ENCODE data around the gene FSIP1. TPM values are rescaled to one million over a fixed set of nuclear protein-coding genes. Genes with fewer than 3 reads are reported as not detected.

The FSIP1 gene
- total RNA-seq, 1 experiment from 2014 or later = 0.79 TPM

- Histone ChIP-seq H3K27ac (no peak overlapping the region), H3K9me3 (replicated peaks) (0 out of 2 replicates have a peak, but pooled peaks cover 2% of the 10 kb centered on the region)
- DNase-seq (ENCODE audit: low read depth in 1 of 2, low spot score in 2 of 2) = no peak
Observed at GRCh38 chr15:39714251-39714650, 68.4 kb downstream of the FSIP1 start.

GRCh38 chr15:39713846-39714245, 68.8 kb downstream of the FSIP1 start:
- no peak for DNase-seq (ENCODE audit: low read depth in 1 of 2, low spot score in 2 of 2)

More at GRCh38 chr15:39714251-39714650, 68.4 kb downstream of the FSIP1 start:
- Histone ChIP-seq H3K27me3 (replicated peaks) (no peaks in the 10 kb centered on the region), H3K4me3 (no peak overlapping the region), H3K36me3 (no peaks in the 10 kb centered on the region), H3K4me1 (replicated peaks) (no peaks in the 10 kb centered on the region)

GRCh38 chr15:39710681-39711080, 72.0 kb downstream of the FSIP1 start:
- H3K27me3 ChIP-seq (replicated peaks) = no peaks in the 10 kb centered on the region
- H3K4me1 ChIP-seq (replicated peaks) = no peaks in the 10 kb centered on the region
- no peak for DNase-seq (ENCODE audit: low read depth in 1 of 2, low spot score in 2 of 2)

More at GRCh38 chr15:39713846-39714245, 68.8 kb downstream of the FSIP1 start:
- Histone ChIP-seq H3K4me3 (no peak overlapping the region), H3K4me1 (replicated peaks) (no peaks in the 10 kb centered on the region), H3K27ac (no peak overlapping the region), H3K9me3 (replicated peaks) (0 out of 2 replicates have a peak, but pooled peaks cover 2% of the 10 kb centered on the region), H3K27me3 (replicated peaks) (no peaks in the 10 kb centered on the region), H3K36me3 (no peaks in the 10 kb centered on the region)

GRCh38 chr15:39709941-39710340, 72.7 kb downstream of the FSIP1 start:
- Histone ChIP-seq H3K9me3 (replicated peaks) (0 out of 2 replicates have a peak, but pooled peaks cover 2% of the 10 kb centered on the region), H3K27me3 (replicated peaks) (no peaks in the 10 kb centered on the region), H3K27ac (no peak overlapping the region), H3K36me3 (no peaks in the 10 kb centered on the region), H3K4me3 (no peak overlapping the region), H3K4me1 (replicated peaks) (peaks cover under 1% of the 10 kb centered on the region)
- DNase-seq (ENCODE audit: low read depth in 1 of 2, low spot score in 2 of 2) = no peak

More at GRCh38 chr15:39710681-39711080, 72.0 kb downstream of the FSIP1 start:
- H3K27ac ChIP-seq = no peak overlapping the region
- H3K9me3 ChIP-seq (replicated peaks) = 0 out of 2 replicates have a peak, but pooled peaks cover 2% of the 10 kb centered on the region
- H3K4me3 ChIP-seq = no peak overlapping the region
- no peaks in the 10 kb centered on the region for H3K36me3 ChIP-seq

GRCh38 chr15:39706206-39706605, 76.4 kb downstream of the FSIP1 start:
- no peaks in the 10 kb centered on the region for H3K36me3 ChIP-seq
- no peaks in the 10 kb centered on the region for H3K27me3 ChIP-seq (replicated peaks)
- DNase-seq (ENCODE audit: low read depth in 1 of 2, low spot score in 2 of 2) = no peak
- H3K4me3 ChIP-seq = no peak overlapping the region
- no peak overlapping the region for H3K27ac ChIP-seq
- H3K4me1 ChIP-seq (replicated peaks) = peaks cover 10% of the 10 kb centered on the region
- H3K9me3 ChIP-seq (replicated peaks) = 0 out of 2 replicates have a peak, but pooled peaks cover 2% of the 10 kb centered on the region

GRCh38 chr15:39704689-39705088, 78.0 kb downstream of the FSIP1 start:
- H3K4me1 ChIP-seq (replicated peaks) = peaks cover 10% of the 10 kb centered on the region
- no peak overlapping the region for H3K4me3 ChIP-seq
- peak in 1 of 2 experiments; percentile 27 for DNase-seq (ENCODE audit: low read depth in 1 of 2, low spot score in 2 of 2)
- H3K9me3 ChIP-seq (replicated peaks) = no peaks in the 10 kb centered on the region
- no peaks in the 10 kb centered on the region for H3K27me3 ChIP-seq (replicated peaks)
- H3K27ac ChIP-seq = peak overlapping the region; percentile 52
- no peaks in the 10 kb centered on the region for H3K36me3 ChIP-seq

GRCh38 chr15:39704235-39704634, 78.4 kb downstream of the FSIP1 start:
- DNase-seq (ENCODE audit: low read depth in 1 of 2, low spot score in 2 of 2) = no peak
- Histone ChIP-seq H3K9me3 (replicated peaks) (no peaks in the 10 kb centered on the region), H3K27ac (peak overlapping the region; percentile 52)

GRCh38 chr15:39701988-39702387, 80.7 kb downstream of the FSIP1 start:
- Histone ChIP-seq H3K27ac (no peak overlapping the region), H3K36me3 (no peaks in the 10 kb centered on the region), H3K9me3 (replicated peaks) (no peaks in the 10 kb centered on the region), H3K4me1 (replicated peaks) (peaks cover 10% of the 10 kb centered on the region), H3K4me3 (no peak overlapping the region), H3K27me3 (replicated peaks) (no peaks in the 10 kb centered on the region)
- no peak for DNase-seq (ENCODE audit: low read depth in 1 of 2, low spot score in 2 of 2)

More at GRCh38 chr15:39704235-39704634, 78.4 kb downstream of the FSIP1 start:
- no peaks in the 10 kb centered on the region for H3K36me3 ChIP-seq
- H3K4me3 ChIP-seq = no peak overlapping the region
- no peaks in the 10 kb centered on the region for H3K27me3 ChIP-seq (replicated peaks)
- H3K4me1 ChIP-seq (replicated peaks) = peaks cover 10% of the 10 kb centered on the region

GRCh38 chr15:39700375-39700700, 82.3 kb downstream of the FSIP1 start:
- no peaks in the 10 kb centered on the region for H3K36me3 ChIP-seq
- peaks cover 10% of the 10 kb centered on the region for H3K4me1 ChIP-seq (replicated peaks)
- no peaks in the 10 kb centered on the region for H3K27me3 ChIP-seq (replicated peaks)
- DNase-seq (ENCODE audit: low read depth in 1 of 2, low spot score in 2 of 2) = no peak
- H3K27ac ChIP-seq = no peak overlapping the region
- H3K9me3 ChIP-seq (replicated peaks) = no peaks in the 10 kb centered on the region
- no peak overlapping the region for H3K4me3 ChIP-seq

GRCh38 chr15:39699516-39700374, 82.9 kb downstream of the FSIP1 start:
- no peak for DNase-seq (ENCODE audit: low read depth in 1 of 2, low spot score in 2 of 2)
- H3K27ac ChIP-seq = no peak overlapping the region
- no peaks in the 10 kb centered on the region for H3K36me3 ChIP-seq
- no peak overlapping the region for H3K4me3 ChIP-seq
- no peaks in the 10 kb centered on the region for H3K9me3 ChIP-seq (replicated peaks)
- peaks cover 7% of the 10 kb centered on the region for H3K4me1 ChIP-seq (replicated peaks)
- H3K27me3 ChIP-seq (replicated peaks) = no peaks in the 10 kb centered on the region

- Histone ChIP-seq H3K27me3 (replicated peaks) (no peaks in the 10 kb centered on the region), H3K4me1 (replicated peaks) (no peaks in the 10 kb centered on the region), H3K36me3 (no peaks in the 10 kb centered on the region), H3K27ac (no peak overlapping the region), H3K4me3 (no peak overlapping the region), H3K9me3 (replicated peaks) (no peaks in the 10 kb centered on the region)
- no peak for DNase-seq (ENCODE audit: low read depth in 1 of 2, low spot score in 2 of 2)
Observed at GRCh38 chr15:39698444-39699390, 83.9 kb downstream of the FSIP1 start.

- DNase-seq (ENCODE audit: low read depth in 1 of 2, low spot score in 2 of 2) = no peak
- Histone ChIP-seq H3K27me3 (replicated peaks) (no peaks in the 10 kb centered on the region), H3K36me3 (no peaks in the 10 kb centered on the region), H3K9me3 (replicated peaks) (no peaks in the 10 kb centered on the region), H3K27ac (no peak overlapping the region), H3K4me3 (no peak overlapping the region), H3K4me1 (replicated peaks) (no peaks in the 10 kb centered on the region)
Observed at GRCh38 chr15:39697509-39697908, 85.1 kb downstream of the FSIP1 start.

GRCh38 chr15:39695793-39696192, 86.8 kb downstream of the FSIP1 start:
- H3K4me1 ChIP-seq (replicated peaks) = no peaks in the 10 kb centered on the region
- no peaks in the 10 kb centered on the region for H3K9me3 ChIP-seq (replicated peaks)
- H3K27ac ChIP-seq = no peak overlapping the region
- no peaks in the 10 kb centered on the region for H3K36me3 ChIP-seq
- no peaks in the 10 kb centered on the region for H3K27me3 ChIP-seq (replicated peaks)
- no peak for DNase-seq (ENCODE audit: low read depth in 1 of 2, low spot score in 2 of 2)
- H3K4me3 ChIP-seq = no peak overlapping the region

Measured in SJSA1 (cell line).